HUES48 (cell line): Measurements from ENCODE around the gene ANKLE1.

Experiments used
- H3K27ac ChIP-seq: one replicate; pipeline ENCODE4 v1.7.0; 2013; ENCODE audit warnings: low read depth, low read length, inconsistent platforms
- H3K27me3 ChIP-seq: 2 replicates; pipeline ENCODE4 v1.6.1; 2013; ENCODE audit warnings: mild to moderate bottlenecking, low read length; ENCODE audit not compliant: control insufficient read depth, insufficient read depth
- H3K36me3 ChIP-seq: 2 replicates; pipeline ENCODE4 v1.6.1; 2013; ENCODE audit warnings: low read length; ENCODE audit not compliant: control insufficient read depth, insufficient read depth
- H3K4me1 ChIP-seq: 2 replicates; pipeline ENCODE4 v1.6.1; 2013; ENCODE audit warnings: mild to moderate bottlenecking, low read length; ENCODE audit not compliant: control insufficient read depth, insufficient read depth
- H3K4me3 ChIP-seq: 2 replicates; pipeline ENCODE4 v1.5.1; 2013; ENCODE audit warnings: mild to moderate bottlenecking, low read depth, low read length
- H3K9ac ChIP-seq: 2 replicates; pipeline ENCODE4 v1.6.1; 2013; ENCODE audit warnings: mild to moderate bottlenecking, low read depth, low read length, moderate library complexity
- H3K9me3 ChIP-seq: 2 replicates; pipeline ENCODE4 v1.6.1; 2013; ENCODE audit warnings: low read length; ENCODE audit not compliant: control insufficient read depth, insufficient read depth

ANKLE1 gene

DNA sequence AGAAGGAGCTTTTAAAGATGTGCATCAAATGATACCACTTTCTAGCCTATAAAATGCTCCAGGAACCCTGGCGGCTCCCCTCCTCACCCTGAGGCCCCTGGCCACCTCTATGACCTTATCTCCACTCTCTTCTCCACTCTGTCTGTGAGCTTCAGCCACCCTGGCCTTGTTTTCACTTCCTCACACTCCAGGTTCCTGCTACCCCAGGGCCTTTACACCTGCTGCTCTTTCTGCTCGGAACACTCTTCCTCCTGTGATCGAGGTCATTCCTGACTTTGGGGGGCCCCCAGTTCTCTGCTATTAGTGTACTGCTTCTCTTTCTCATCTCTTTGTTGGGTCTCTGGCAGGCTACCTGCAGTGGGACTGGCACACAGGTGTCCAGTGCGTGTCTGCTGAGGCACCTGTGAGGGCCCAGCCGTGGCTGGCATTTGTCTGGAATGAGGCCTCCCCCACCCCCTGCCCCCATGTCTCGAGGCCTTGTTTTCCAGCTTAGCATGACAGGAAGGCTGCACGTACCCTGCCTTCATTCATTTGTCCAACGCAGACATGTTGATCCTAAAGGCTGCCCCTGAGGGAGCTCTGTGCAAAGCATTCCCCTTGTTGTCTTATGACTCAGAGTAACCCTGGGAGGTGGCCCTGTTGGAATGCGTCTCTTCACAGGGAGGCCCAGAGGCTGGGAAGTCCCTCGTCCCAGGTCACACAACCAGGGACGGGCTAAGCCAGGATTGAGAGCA lies 29.9 kb downstream of the ANKLE1 start:
- Histone ChIP-seq H3K9ac (no peak overlapping the region), H3K9me3 (no peaks in the 10 kb centered on the region), H3K4me1 (peaks cover 6% of the 10 kb centered on the region), H3K4me3 (no peak overlapping the region), H3K27ac (peak overlapping the region; percentile 80), H3K36me3 (peaks cover 32% of the 10 kb centered on the region), H3K27me3 (no peaks in the 10 kb centered on the region)

DNA sequence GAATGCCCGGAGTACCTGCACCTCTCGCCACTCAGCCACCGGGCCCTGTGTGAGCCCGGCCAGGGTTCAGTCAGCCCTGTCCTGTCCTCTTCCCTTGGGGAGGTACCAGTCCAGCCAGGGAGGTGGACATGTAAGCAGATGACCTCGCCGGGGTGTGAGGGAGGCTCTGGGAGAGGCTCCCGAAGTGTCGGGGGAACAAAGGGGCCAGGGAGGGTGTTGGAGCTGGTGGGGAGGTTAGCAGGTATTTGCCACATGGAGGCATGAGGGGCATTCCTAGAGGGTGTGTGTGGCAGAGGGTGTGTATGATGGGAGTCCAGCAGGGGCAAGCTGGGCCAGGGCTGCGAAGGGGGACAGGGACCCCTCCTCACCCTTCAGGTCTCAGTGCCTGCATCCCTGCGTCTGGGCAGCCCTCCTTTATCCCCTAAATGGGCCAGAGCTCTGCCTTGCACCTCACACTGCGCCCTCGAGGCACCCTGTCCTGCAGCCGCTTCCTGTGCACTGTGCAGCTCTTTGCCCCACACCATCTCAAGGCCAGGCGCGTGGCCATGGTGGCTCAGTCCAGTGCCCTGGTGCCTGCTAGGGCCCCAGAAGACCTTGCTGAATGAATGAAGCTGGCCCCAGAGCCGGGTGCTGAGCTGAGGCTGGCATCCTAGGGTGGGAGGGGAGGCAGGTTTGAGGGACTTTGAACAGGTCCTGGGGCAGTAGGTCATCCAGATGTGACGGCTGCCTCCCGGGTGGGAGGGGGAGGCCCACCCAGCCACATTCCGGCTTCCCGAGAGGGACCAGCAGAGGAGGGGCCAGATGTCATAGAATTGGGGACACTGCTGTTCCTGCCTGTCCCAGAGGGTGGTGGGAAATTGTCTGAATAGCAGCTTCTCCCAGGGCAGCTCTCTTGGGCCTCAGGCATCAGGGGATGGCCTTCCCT lies 30.8 kb downstream of the ANKLE1 start:
- H3K9ac ChIP-seq = no peak overlapping the region
- peak overlapping the region; percentile 80 for H3K27ac ChIP-seq
- no peak overlapping the region for H3K4me3 ChIP-seq
- H3K36me3 ChIP-seq = peaks cover 32% of the 10 kb centered on the region
- H3K9me3 ChIP-seq = no peaks in the 10 kb centered on the region
- H3K4me1 ChIP-seq = peaks cover 6% of the 10 kb centered on the region
- no peaks in the 10 kb centered on the region for H3K27me3 ChIP-seq

GRCh38 chr19:17314007-17314593 lies 32.4 kb downstream of the ANKLE1 start:
- no peaks in the 10 kb centered on the region for H3K9me3 ChIP-seq
- H3K4me1 ChIP-seq = peaks cover 6% of the 10 kb centered on the region
- H3K27me3 ChIP-seq = no peaks in the 10 kb centered on the region
- H3K9ac ChIP-seq = no peak overlapping the region
- H3K27ac ChIP-seq = no peak overlapping the region
- H3K36me3 ChIP-seq = peaks cover 34% of the 10 kb centered on the region
- no peak overlapping the region for H3K4me3 ChIP-seq

GRCh38 chr19:17318966-17319365 lies 37.3 kb downstream of the ANKLE1 start:
- no peak overlapping the region for H3K4me3 ChIP-seq
- no peaks in the 10 kb centered on the region for H3K4me1 ChIP-seq
- H3K27me3 ChIP-seq = no peaks in the 10 kb centered on the region
- no peak overlapping the region for H3K9ac ChIP-seq
- peaks cover 41% of the 10 kb centered on the region for H3K36me3 ChIP-seq
- H3K9me3 ChIP-seq = no peaks in the 10 kb centered on the region
- no peak overlapping the region for H3K27ac ChIP-seq

- no peaks in the 10 kb centered on the region for H3K27me3 ChIP-seq
- H3K4me3 ChIP-seq = no peak overlapping the region
- H3K36me3 ChIP-seq = peaks cover 39% of the 10 kb centered on the region
- H3K9ac ChIP-seq = no peak overlapping the region
- no peak overlapping the region for H3K27ac ChIP-seq
- H3K9me3 ChIP-seq = no peaks in the 10 kb centered on the region
- H3K4me1 ChIP-seq = no peaks in the 10 kb centered on the region
Measured at GRCh38 chr19:17319473-17320238, 38.0 kb downstream of the ANKLE1 start.

DNA sequence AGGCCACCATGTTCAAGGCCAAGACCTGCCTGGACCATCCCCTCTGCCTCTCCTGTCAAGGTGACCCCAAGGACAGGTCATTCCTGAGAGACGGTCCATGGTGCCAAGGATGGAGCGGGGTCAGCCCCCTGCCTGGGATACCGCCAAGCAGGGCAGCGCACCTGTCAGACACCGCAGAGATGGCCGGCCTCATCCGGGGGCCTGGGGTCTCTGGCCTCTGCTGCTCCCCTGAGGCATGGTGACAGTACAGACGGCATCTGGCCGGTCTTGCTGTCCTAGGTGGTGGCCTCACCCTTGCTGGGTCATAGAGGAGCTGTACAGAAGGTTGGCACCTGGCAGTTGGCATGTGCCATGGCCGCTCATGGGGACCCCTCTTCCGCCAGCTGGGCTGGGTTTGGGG lies 38.7 kb downstream of the ANKLE1 start:
- no peak overlapping the region for H3K27ac ChIP-seq
- H3K4me3 ChIP-seq = no peak overlapping the region
- peaks cover 41% of the 10 kb centered on the region for H3K36me3 ChIP-seq
- no peaks in the 10 kb centered on the region for H3K4me1 ChIP-seq
- no peak overlapping the region for H3K9ac ChIP-seq
- no peaks in the 10 kb centered on the region for H3K27me3 ChIP-seq
- H3K9me3 ChIP-seq = no peaks in the 10 kb centered on the region

GRCh38 chr19:17321655-17322489 lies 40.2 kb downstream of the ANKLE1 start:
- Histone ChIP-seq H3K4me1 (no peaks in the 10 kb centered on the region), H3K4me3 (no peak overlapping the region), H3K27ac (peak overlapping the region; percentile 50), H3K9me3 (no peaks in the 10 kb centered on the region), H3K36me3 (peaks cover 43% of the 10 kb centered on the region), H3K9ac (no peak overlapping the region), H3K27me3 (no peaks in the 10 kb centered on the region)

DNA sequence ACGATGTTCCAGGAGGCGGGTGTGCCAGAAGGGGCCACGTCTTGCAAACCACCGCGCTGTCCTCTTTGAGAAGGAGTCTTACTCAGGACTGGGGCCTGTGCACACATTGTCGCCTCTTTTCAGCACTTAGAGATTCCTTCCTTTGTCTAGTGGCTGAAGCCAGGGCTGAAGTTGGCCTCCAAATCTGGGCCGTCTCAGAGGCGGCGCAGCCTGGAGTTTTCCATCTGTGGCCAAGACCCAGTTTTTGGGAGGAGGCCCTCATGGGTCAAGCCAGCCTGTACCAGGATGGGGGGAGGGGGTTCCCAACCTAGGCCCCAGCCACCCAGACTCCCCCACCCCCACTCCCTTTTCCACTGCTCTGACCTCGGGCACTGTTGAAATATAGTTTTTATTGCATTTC lies 41.2 kb downstream of the ANKLE1 start:
- H3K9me3 ChIP-seq = no peaks in the 10 kb centered on the region
- H3K9ac ChIP-seq = no peak overlapping the region
- H3K36me3 ChIP-seq = peaks cover 44% of the 10 kb centered on the region
- H3K27me3 ChIP-seq = no peaks in the 10 kb centered on the region
- no peaks in the 10 kb centered on the region for H3K4me1 ChIP-seq
- no peak overlapping the region for H3K4me3 ChIP-seq
- H3K27ac ChIP-seq = peak overlapping the region; percentile 50

GRCh38 chr19:17323300-17323963 lies 41.7 kb downstream of the ANKLE1 start:
- no peaks in the 10 kb centered on the region for H3K27me3 ChIP-seq
- no peak overlapping the region for H3K9ac ChIP-seq
- no peak overlapping the region for H3K4me3 ChIP-seq
- no peaks in the 10 kb centered on the region for H3K9me3 ChIP-seq
- peaks cover 44% of the 10 kb centered on the region for H3K36me3 ChIP-seq
- no peaks in the 10 kb centered on the region for H3K4me1 ChIP-seq
- H3K27ac ChIP-seq = no peak overlapping the region
